DND-41 (cell line): Measurements from ENCODE around the gene ABLIM1.

ENCODE experiments used
- ATAC-seq: fragments of 200-7000 bp; cut with Tn5 transposase; 3 replicates; pipeline ENCODE4 v1.9.1; 2021; ENCODE audit warnings: low read depth; ENCODE audit not compliant: insufficient read depth
- DNase-seq: peaks from one replicate; pipeline ENCODE4 v3.0.0-alpha.2; 2020
- H2AFZ ChIP-seq: 2 replicates; pipeline ENCODE4 v1.6.0; 2012; ENCODE audit warnings: low read depth, low read length
- H3K27ac ChIP-seq: 2 replicates; pipeline ENCODE4 v1.5.1; 2012; ENCODE audit warnings: low read length, inconsistent platforms
- H3K27me3 ChIP-seq: fragments of 200-600 bp; sonication (generic); 2 replicates; pipeline ENCODE4 v1.6.0; 2012; ENCODE audit warnings: low read length, mild to moderate bottlenecking, inconsistent platforms; ENCODE audit not compliant: insufficient read depth, poor library complexity
- H3K36me3 ChIP-seq: 2 replicates; pipeline ENCODE4 v1.5.1; 2012; ENCODE audit warnings: low read length, inconsistent platforms; ENCODE audit not compliant: insufficient read depth
- H3K4me1 ChIP-seq: 2 replicates; pipeline ENCODE4 v1.5.1; 2012; ENCODE audit warnings: mild to moderate bottlenecking, low read length; ENCODE audit not compliant: insufficient read depth
- H3K4me2 ChIP-seq: 2 replicates; pipeline ENCODE4 v1.6.0; 2012; ENCODE audit warnings: mild to moderate bottlenecking, moderate library complexity, low read length, inconsistent platforms; ENCODE audit not compliant: insufficient read depth
- H3K4me3 ChIP-seq, 2 experiments: fragments of 200-600 bp in 1 of 2; shearing (Covaris generic) in 1 of 2; 2 replicates each; pipeline ENCODE4 v1.5.1; 2012 to 2016; ENCODE audit warnings: inconsistent platforms in 2 of 2, low read length in 2 of 2, mild to moderate bottlenecking in 2 of 2, low read depth in 1 of 2, moderate library complexity in 1 of 2
- H3K79me2 ChIP-seq: 2 replicates; pipeline ENCODE4 v1.6.0; 2012; ENCODE audit warnings: low read length, inconsistent platforms; ENCODE audit not compliant: insufficient read depth
- H3K9ac ChIP-seq: 2 replicates; pipeline ENCODE4 v1.6.0; 2012; ENCODE audit warnings: low read depth, mild to moderate bottlenecking, inconsistent platforms, low read length, moderate library complexity
- H3K9me3 ChIP-seq: 2 replicates; pipeline ENCODE4 v1.5.1; 2012; ENCODE audit warnings: low read length, moderate library complexity, mild to moderate bottlenecking, inconsistent platforms; ENCODE audit not compliant: insufficient read depth, severe bottlenecking
- H4K20me1 ChIP-seq: 2 replicates; pipeline ENCODE4 v1.6.0; 2012; ENCODE audit warnings: low read length; ENCODE audit not compliant: insufficient read depth
- EZH2 ChIP-seq: IDR thresholded peaks from 3 replicates; pipeline ENCODE4 v1.6.1; 2012; ENCODE audit warnings: borderline replicate concordance, low read depth, mild to moderate bottlenecking, moderate library complexity, low read length, inconsistent platforms; ENCODE audit not compliant: severe bottlenecking
- TF ChIP-seq, protein P1 (sequence below): IDR thresholded peaks from 2 replicates; pipeline ENCODE4 v1.5.1; 2012; ENCODE audit warnings: borderline replicate concordance, low read length, moderate library complexity, mild to moderate bottlenecking; ENCODE audit not compliant: poor library complexity, severe bottlenecking; ENCODE audit errors: extremely low read depth

Gene ABLIM1

DNA sequence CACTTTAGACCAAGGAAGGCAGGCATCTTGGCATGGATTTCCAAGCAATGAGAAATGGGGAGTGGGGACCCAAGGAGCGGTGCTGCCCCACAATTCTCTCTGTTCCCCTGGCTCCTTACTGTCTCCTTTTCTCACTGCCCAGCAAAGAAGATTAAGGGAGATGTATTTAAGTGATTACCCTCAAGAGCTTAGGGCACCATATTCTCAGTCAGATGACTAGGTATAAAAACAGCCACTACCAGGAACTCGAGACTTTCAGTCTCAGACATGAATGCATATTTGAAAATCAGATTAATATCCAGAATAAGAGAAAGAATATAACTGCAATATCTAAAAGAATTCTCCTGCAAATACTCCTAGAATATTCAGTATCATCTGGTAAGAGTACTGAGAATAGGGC, at the start of gene ABLIM1:
Gene ABLIM1, minus strand, starts transcription at position 101 of the 400 bp plus-strand sequence. Its CDS starts 75 bp downstream, at position 26.
- no peak within 1 kb of the TSS for H2AFZ ChIP-seq
- H3K27ac ChIP-seq, result no peak within 1 kb of the TSS
- H3K9ac ChIP-seq, result no peak within 1 kb of the TSS
- no peaks in the 10 kb centered on the region for H3K9me3 ChIP-seq
- DNase-seq (no peak), ATAC-seq (no peak)
- H4K20me1 ChIP-seq, result no peaks in the 10 kb centered on the region
- no peaks in the 10 kb centered on the region for H3K79me2 ChIP-seq
- no peaks in the 10 kb centered on the region for H3K36me3 ChIP-seq
- TF ChIP-seq, protein P1, sequence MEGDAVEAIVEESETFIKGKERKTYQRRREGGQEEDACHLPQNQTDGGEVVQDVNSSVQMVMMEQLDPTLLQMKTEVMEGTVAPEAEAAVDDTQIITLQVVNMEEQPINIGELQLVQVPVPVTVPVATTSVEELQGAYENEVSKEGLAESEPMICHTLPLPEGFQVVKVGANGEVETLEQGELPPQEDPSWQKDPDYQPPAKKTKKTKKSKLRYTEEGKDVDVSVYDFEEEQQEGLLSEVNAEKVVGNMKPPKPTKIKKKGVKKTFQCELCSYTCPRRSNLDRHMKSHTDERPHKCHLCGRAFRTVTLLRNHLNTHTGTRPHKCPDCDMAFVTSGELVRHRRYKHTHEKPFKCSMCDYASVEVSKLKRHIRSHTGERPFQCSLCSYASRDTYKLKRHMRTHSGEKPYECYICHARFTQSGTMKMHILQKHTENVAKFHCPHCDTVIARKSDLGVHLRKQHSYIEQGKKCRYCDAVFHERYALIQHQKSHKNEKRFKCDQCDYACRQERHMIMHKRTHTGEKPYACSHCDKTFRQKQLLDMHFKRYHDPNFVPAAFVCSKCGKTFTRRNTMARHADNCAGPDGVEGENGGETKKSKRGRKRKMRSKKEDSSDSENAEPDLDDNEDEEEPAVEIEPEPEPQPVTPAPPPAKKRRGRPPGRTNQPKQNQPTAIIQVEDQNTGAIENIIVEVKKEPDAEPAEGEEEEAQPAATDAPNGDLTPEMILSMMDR, result no peak
- TF ChIP-seq EZH2, result no peak
- no peaks in the 10 kb centered on the region for H3K4me1 ChIP-seq
- peaks cover 6% of the 10 kb centered on the region for H3K27me3 ChIP-seq
- no peak within 1 kb of the TSS for H3K4me3 ChIP-seq
- no peak within 1 kb of the TSS for H3K4me2 ChIP-seq

DNA sequence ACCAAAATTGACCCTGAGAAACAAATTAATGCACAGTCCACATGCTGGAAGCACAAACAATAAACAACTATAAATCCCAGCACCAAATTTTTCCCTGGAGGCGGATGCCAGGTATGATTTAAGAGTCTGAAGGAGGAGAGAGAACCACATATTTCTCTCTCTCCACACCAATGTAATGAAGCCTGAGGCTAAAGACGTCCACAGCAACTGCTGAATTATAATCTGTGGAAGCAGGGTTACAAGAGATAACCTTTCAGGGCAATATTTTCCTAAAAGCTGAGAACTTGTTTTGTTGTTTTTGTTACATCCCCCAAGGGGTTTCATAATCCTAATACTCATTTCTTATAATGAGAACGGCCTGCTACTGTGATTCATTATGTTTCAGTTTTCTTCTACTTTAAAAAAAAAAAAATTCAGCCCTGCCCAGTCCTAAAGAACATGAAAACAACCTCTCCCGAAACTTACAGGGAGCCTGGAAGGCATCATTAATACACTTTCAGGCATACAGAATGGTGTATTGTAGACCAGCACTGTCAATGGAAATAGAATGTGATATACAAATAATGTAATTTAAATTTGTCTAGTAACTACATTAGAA, 48.5 kb upstream of the ABLIM1 start:
- H3K27me3 ChIP-seq, result peaks cover 26% of the 10 kb centered on the region
- no peaks in the 10 kb centered on the region for H3K36me3 ChIP-seq
- no peaks in the 10 kb centered on the region for H3K9me3 ChIP-seq
- H3K4me3 ChIP-seq, result no peak overlapping the region
- no peaks in the 10 kb centered on the region for H4K20me1 ChIP-seq
- no peak overlapping the region for H3K27ac ChIP-seq
- ATAC-seq (no peak), DNase-seq (no peak)
- no peak overlapping the region for H3K9ac ChIP-seq
- no peak overlapping the region for H3K4me2 ChIP-seq
- H2AFZ ChIP-seq, result no peak overlapping the region
- TF ChIP-seq EZH2, result no peak
- TF ChIP-seq, protein P1, result no peak
- no peaks in the 10 kb centered on the region for H3K4me1 ChIP-seq
- no peaks in the 10 kb centered on the region for H3K79me2 ChIP-seq

DNA sequence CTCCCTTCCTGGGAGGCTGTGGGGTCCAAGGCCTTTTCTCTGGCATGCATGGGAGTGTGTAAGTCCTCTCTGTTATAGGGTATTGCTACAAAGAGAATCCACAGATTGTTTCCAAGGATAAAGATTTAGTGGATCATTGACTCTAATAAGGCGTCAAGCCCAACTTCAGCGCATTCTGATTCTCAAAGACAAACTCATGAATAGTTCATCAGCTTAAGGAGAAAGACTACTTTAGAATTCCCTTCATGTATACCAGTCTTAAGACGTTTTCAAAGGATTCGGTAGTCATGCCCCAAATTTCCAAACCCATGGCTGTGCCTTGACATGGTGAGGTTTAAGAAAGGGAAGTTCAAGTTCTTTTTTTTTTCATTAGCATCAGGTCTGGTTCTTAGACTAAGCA, 46.6 kb upstream of the ABLIM1 start:
- H3K36me3 ChIP-seq, result no peaks in the 10 kb centered on the region
- H2AFZ ChIP-seq, result no peak overlapping the region
- peaks cover 24% of the 10 kb centered on the region for H3K27me3 ChIP-seq
- no peak overlapping the region for H3K4me2 ChIP-seq
- no peaks in the 10 kb centered on the region for H3K4me1 ChIP-seq
- DNase-seq (no peak), ATAC-seq (no peak)
- no peak overlapping the region for H3K27ac ChIP-seq
- H3K9ac ChIP-seq, result no peak overlapping the region
- no peak overlapping the region for H3K4me3 ChIP-seq
- no peaks in the 10 kb centered on the region for H4K20me1 ChIP-seq
- TF ChIP-seq, protein P1, result no peak
- no peak for TF ChIP-seq EZH2
- H3K9me3 ChIP-seq, result no peaks in the 10 kb centered on the region
- H3K79me2 ChIP-seq, result no peaks in the 10 kb centered on the region
